Medulla oblongata (tissue), 1 donor: Measurements from ENCODE around the gene MSH3.
"Not testable (repeated sequence)": the region's sequence is repeated elsewhere in the genome, so short reads cannot be mapped to it uniquely, and the experiment has no call there.

Source experiments
- DNase-seq: peaks from one replicate; pipeline ENCODE4 v3.0.0-alpha.2; 2015; ENCODE audit errors: extremely low spot score

The MSH3 gene

GRCh38 chr5:80902624-80903023 is 248.2 kb downstream of the MSH3 start:
- DNase-seq, result not testable (repeated sequence)

DNA sequence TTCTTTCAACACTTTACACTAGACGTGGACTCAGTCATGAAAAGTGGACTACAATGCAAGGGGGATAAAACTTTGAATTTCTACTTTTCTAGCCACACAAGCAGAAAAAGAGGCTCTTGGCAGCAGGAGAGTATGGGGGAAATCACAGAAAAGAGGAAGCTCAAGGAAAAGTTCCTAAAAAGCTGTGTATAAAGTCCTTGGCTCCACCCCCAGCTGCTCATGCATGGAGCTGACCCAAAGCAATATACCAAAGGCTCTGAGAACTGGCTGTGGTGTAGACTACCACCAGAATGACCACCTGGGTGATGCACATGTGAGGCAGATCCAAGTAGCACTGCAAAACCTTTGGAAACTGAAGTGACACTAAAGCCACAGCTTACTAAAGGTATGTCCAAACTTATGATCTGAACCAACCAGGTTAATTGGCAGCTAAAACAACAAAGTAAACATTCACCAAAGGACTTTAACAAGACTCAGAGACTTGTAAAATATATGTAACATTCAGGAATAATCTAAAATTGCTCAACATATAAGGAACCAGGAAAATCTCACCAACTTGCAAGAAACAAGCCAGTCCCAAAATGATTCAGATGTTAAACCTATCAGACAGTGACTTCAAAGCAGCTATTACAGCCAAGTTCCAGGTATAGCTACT is 250.2 kb downstream of the MSH3 start:
- peak; percentile 11 for DNase-seq

DNA sequence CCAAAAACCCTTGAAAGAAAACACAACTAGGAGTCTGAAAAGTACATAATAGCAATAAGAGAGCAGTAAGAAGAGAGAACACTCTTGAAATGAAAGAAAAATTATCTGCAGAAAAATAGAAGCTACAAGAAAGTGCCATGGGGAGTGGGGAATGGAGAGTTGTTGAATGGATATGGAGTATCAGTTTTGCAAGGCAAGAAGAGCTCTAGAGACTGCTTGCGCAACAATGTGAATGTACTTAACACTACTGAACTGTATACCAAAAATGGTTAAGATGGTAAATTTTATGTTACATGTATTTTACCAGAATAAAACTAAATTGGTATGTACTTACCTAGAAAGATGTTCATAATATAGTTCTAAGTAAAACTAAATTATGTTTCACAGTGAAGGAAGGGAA is 251.0 kb downstream of the MSH3 start:
- DNase-seq, result no peak

GRCh38 chr5:80912479-80912878 is 258.0 kb downstream of the MSH3 start:
- no peak for DNase-seq

DNA sequence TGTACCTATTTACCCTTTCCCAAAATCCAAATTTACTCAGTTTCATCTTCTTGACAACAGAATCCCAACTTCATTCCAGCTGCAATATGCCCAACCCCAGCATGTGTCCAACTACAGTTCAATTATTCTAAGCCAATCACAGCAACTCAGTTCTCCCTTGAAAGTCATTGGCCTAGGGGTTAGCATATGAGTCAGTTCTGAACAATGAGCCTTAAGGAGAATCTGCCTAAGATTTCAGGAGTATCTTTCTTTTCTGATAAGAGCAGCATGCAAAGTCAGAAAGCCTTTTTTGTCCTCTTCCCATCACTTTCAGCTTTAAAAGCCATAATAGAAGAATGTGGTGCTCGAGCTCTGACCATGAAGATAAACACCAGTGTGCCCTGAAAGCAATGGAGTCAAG is 261.3 kb downstream of the MSH3 start:
- no peak for DNase-seq

GRCh38 chr5:80916676-80917075 is 262.2 kb downstream of the MSH3 start:
- DNase-seq, result no peak

DNA sequence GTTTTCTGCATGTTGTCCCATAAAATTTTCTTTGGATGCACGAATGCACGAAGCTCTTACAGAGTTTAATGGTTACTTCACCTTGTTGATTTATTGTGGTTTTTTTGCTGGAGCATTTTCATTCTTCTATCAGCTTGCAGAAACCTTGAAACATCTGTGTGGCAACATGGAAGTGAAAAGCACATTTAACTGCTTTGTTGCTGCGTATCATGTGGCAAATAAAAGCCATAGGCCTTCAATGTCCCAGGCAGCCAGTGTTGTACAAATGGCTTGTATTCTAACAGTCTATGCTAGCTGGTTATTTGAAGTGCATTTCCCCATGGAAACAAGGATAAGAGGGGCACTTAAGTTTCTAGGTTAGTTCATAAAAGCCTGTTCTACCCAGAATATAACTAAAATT is 263.2 kb downstream of the MSH3 start:
- DNase-seq, result no peak

- DNase-seq, result no peak
Observed at GRCh38 chr5:80919678-80920196, 265.3 kb downstream of the MSH3 start.

GRCh38 chr5:80920333-80920732 is 265.9 kb downstream of the MSH3 start:
- DNase-seq, result no peak

GRCh38 chr5:80921026-80921425 is 266.6 kb downstream of the MSH3 start:
- no peak for DNase-seq

- no peak for DNase-seq
Observed at GRCh38 chr5:80925931-80926330, 271.5 kb downstream of the MSH3 start.
